OCI-LY1 (cell line): ENCODE data around the gene GAB4.
"Not testable (repeated sequence)": the region's sequence is repeated elsewhere in the genome, so short reads cannot be mapped to it uniquely, and the experiment has no call there.

Experiments used
- H2AFZ ChIP-seq: fragments of 200-600 bp; sonication (generic), shearing (Covaris generic); 2 replicates; pipeline ENCODE4 v1.6.0; 2014; ENCODE audit warnings: antibody characterized with exemption, mild to moderate bottlenecking, low read length
- H3F3A ChIP-seq: fragments of 200-600 bp; sonication (generic), shearing (Covaris generic); 2 replicates; pipeline ENCODE4 v1.6.0; 2014; ENCODE audit warnings: mild to moderate bottlenecking, antibody characterized with exemption, low read length, moderate library complexity; ENCODE audit not compliant: insufficient read depth
- H3K27ac ChIP-seq: fragments of 200-600 bp; sonication (generic); 2 replicates; pipeline ENCODE4 v1.5.1; 2014; ENCODE audit warnings: low read length, mixed run types, mild to moderate bottlenecking, low read depth; ENCODE audit not compliant: poor library complexity, severe bottlenecking
- H3K27me3 ChIP-seq: fragments of 200-600 bp; sonication (generic); 2 replicates; pipeline ENCODE4 v1.6.0; 2014; ENCODE audit warnings: antibody characterized with exemption, mild to moderate bottlenecking, low read length, moderate library complexity; ENCODE audit not compliant: insufficient read depth
- H3K36me3 ChIP-seq: fragments of 200-600 bp; sonication (generic); 2 replicates; pipeline ENCODE4 v1.6.1; 2014; ENCODE audit warnings: mild to moderate bottlenecking, antibody characterized with exemption, low read length, moderate library complexity, mixed read lengths; ENCODE audit not compliant: insufficient read depth
- H3K4me1 ChIP-seq: fragments of 200-600 bp; sonication (generic); 2 replicates; pipeline ENCODE4 v1.5.1; 2014; ENCODE audit warnings: mild to moderate bottlenecking, low read length, moderate library complexity; ENCODE audit not compliant: insufficient read depth, severe bottlenecking
- H3K4me2 ChIP-seq: fragments of 200-600 bp; sonication (generic), shearing (Covaris generic); 2 replicates; pipeline ENCODE4 v1.6.1; 2014; ENCODE audit warnings: low read length
- H3K4me3 ChIP-seq: fragments of 200-600 bp; sonication (generic); 2 replicates; pipeline ENCODE4 v1.5.1; 2014; ENCODE audit warnings: low read length, low read depth, mild to moderate bottlenecking, mixed read lengths; ENCODE audit not compliant: poor library complexity, severe bottlenecking
- H3K79me2 ChIP-seq: fragments of 200-600 bp; shearing (Covaris generic); 2 replicates; pipeline ENCODE4 v1.6.1; 2016; ENCODE audit warnings: mixed run types, low read length, mixed read lengths; ENCODE audit not compliant: insufficient read depth
- H3K9ac ChIP-seq: fragments of 200-600 bp; sonication (generic), shearing (Covaris generic); 2 replicates; pipeline ENCODE4 v1.6.1; 2014; ENCODE audit warnings: mild to moderate bottlenecking, low read length, mixed read lengths
- H3K9me2 ChIP-seq: fragments of 200-600 bp; sonication (generic), shearing (Covaris generic); 2 replicates; pipeline ENCODE4 v1.6.1; 2014; ENCODE audit warnings: low read depth, mild to moderate bottlenecking, low read length, mixed read lengths
- H3K9me3 ChIP-seq: fragments of 200-600 bp; shearing (Covaris generic); 2 replicates; pipeline ENCODE4 v1.6.1; 2014; ENCODE audit warnings: low read length, mixed read lengths
- H4K20me1 ChIP-seq: fragments of 200-600 bp; sonication (generic), shearing (Covaris generic); 2 replicates; pipeline ENCODE4 v1.6.0; 2016; ENCODE audit warnings: mild to moderate bottlenecking, low read length; ENCODE audit not compliant: insufficient read depth
- EZH2 ChIP-seq: fragments of 200-600 bp; sonication (generic), shearing (Covaris generic); IDR thresholded peaks from 2 replicates; pipeline ENCODE4 v1.8.0; 2017; ENCODE audit warnings: borderline replicate concordance, mixed run types, mild to moderate bottlenecking, antibody characterized with exemption, low read length, moderate library complexity, mixed read lengths
- TF ChIP-seq, protein P1 (sequence below): fragments of 200-600 bp; sonication (generic), shearing (Covaris generic); IDR thresholded peaks from 2 replicates; pipeline ENCODE4 v1.5.1; 2017; ENCODE audit warnings: mild to moderate bottlenecking, antibody characterized with exemption, low read length, moderate library complexity, mixed read lengths

Gene GAB4

DNA sequence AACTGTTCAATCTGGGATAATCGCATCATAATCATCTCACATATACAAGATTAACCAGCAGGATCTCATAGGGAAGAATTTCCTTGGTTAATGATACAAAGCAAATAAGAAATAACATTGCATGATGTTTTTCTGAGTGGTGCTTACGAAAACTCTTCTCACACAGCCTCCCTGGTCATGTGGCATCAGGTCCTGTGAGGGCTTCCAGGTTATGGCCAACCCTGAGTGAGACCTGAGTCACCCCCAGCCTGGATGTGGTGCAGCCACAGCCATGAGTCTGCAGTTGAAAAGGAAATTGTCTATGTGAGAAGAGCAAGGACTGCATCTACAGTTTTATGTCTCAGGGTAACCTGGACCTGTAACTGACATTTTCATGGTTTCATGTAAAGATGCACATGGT, 92.3 kb downstream of the GAB4 start:
- Histone ChIP-seq H3K4me3 (no peak overlapping the region), H3K4me2 (no peak overlapping the region), H3K9ac (no peak overlapping the region), H3K27ac (no peak overlapping the region), H3F3A (no peaks in the 10 kb centered on the region), H4K20me1 (no peaks in the 10 kb centered on the region), H3K79me2 (no peaks in the 10 kb centered on the region), H3K9me2 (no peaks in the 10 kb centered on the region), H3K36me3 (no peaks in the 10 kb centered on the region), H3K9me3 (no peaks in the 10 kb centered on the region), H3K27me3 (no peaks in the 10 kb centered on the region), H2AFZ (no peak overlapping the region), H3K4me1 (no peaks in the 10 kb centered on the region)
- no peak for TF ChIP-seq EZH2
- TF ChIP-seq, protein P1, sequence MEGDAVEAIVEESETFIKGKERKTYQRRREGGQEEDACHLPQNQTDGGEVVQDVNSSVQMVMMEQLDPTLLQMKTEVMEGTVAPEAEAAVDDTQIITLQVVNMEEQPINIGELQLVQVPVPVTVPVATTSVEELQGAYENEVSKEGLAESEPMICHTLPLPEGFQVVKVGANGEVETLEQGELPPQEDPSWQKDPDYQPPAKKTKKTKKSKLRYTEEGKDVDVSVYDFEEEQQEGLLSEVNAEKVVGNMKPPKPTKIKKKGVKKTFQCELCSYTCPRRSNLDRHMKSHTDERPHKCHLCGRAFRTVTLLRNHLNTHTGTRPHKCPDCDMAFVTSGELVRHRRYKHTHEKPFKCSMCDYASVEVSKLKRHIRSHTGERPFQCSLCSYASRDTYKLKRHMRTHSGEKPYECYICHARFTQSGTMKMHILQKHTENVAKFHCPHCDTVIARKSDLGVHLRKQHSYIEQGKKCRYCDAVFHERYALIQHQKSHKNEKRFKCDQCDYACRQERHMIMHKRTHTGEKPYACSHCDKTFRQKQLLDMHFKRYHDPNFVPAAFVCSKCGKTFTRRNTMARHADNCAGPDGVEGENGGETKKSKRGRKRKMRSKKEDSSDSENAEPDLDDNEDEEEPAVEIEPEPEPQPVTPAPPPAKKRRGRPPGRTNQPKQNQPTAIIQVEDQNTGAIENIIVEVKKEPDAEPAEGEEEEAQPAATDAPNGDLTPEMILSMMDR, result no peak

DNA sequence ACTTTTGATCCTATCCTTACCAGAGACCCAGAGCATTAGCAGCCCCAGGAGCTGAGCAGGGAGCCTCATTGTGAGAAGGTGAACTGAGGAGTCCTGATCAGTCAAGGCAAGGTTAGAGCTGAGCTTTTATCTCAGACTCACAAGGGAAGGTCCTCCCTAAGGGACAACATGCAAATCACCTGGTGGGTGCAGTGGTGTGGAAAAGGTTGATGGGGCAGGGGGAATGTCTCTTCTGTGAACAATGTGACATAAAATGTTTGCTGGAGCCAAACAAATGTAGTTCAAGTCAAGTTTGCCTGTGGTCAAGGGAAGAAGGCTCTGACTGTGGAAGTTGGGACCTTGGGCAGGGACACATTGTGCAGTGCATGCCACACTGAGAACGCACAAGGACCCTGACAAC, 93.1 kb downstream of the GAB4 start:
- not testable (repeated sequence) for H3F3A ChIP-seq, H3K27me3 ChIP-seq, H3K36me3 ChIP-seq, H3K9ac ChIP-seq, H3K9me2 ChIP-seq, H3K4me3 ChIP-seq, H3K4me1 ChIP-seq, H4K20me1 ChIP-seq, H3K79me2 ChIP-seq, H3K4me2 ChIP-seq, H3K9me3 ChIP-seq, H2AFZ ChIP-seq, H3K27ac ChIP-seq

DNA sequence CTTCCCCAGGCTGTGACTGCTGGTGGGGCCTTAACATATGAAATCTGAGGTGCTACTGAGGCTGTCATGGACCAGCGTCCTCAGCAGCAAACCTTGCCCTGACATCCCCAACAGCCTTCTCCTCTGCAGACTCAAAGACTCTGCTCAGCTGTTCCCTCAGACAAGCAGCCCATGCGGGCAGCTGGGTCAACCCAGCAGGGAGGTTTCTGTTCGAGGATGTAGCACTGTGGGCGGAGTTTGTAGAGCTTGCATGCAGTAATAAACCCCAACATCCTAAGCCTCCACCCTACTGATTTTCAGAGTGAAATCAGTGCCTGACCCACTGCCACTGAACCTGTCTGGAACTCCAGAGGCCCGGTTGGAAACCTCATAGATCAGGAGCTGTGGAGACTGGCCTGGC, 94.0 kb downstream of the GAB4 start:
- Histone ChIP-seq H3K9me3 (no peaks in the 10 kb centered on the region), H3K9me2 (no peaks in the 10 kb centered on the region), H2AFZ (no peak overlapping the region), H3F3A (no peaks in the 10 kb centered on the region), H3K4me3 (no peak overlapping the region), H3K79me2 (no peaks in the 10 kb centered on the region), H3K27ac (no peak overlapping the region), H3K4me2 (no peak overlapping the region), H4K20me1 (no peaks in the 10 kb centered on the region), H3K4me1 (no peaks in the 10 kb centered on the region), H3K9ac (no peak overlapping the region), H3K27me3 (no peaks in the 10 kb centered on the region), H3K36me3 (no peaks in the 10 kb centered on the region)
- TF ChIP-seq, protein P1, result no peak
- TF ChIP-seq EZH2, result no peak

DNA sequence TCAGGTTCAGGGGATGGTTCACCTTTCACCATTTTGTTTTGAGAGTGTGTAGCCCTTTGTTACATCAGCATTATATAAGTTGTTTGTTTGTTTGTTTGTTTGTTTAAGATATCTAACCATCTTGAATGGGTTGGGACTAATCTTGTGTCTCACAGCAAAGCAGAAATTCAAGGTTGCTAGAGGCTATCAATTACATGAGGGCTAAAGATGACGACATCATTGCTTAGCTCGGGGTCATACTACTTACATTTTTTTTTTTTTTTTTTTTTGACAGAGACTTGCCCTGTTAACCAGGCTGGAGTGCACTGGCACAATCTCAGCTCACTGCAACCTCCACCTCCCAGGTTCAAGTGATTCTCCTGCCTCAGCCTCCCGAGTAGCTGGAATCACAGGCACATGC, 95.7 kb downstream of the GAB4 start:
- no peaks in the 10 kb centered on the region for H4K20me1 ChIP-seq
- H3K27ac ChIP-seq, result no peak overlapping the region
- H3K4me3 ChIP-seq, result no peak overlapping the region
- no peaks in the 10 kb centered on the region for H3K9me2 ChIP-seq
- H3K4me2 ChIP-seq, result no peak overlapping the region
- no peak for TF ChIP-seq EZH2
- TF ChIP-seq, protein P1, result no peak
- H3K9ac ChIP-seq, result no peak overlapping the region
- H2AFZ ChIP-seq, result no peak overlapping the region
- no peaks in the 10 kb centered on the region for H3K79me2 ChIP-seq
- no peaks in the 10 kb centered on the region for H3F3A ChIP-seq
- no peaks in the 10 kb centered on the region for H3K36me3 ChIP-seq
- no peaks in the 10 kb centered on the region for H3K4me1 ChIP-seq
- no peaks in the 10 kb centered on the region for H3K27me3 ChIP-seq
- H3K9me3 ChIP-seq, result no peaks in the 10 kb centered on the region
